ENCODE results near the gene FPGS.

The FPGS gene

DNA sequence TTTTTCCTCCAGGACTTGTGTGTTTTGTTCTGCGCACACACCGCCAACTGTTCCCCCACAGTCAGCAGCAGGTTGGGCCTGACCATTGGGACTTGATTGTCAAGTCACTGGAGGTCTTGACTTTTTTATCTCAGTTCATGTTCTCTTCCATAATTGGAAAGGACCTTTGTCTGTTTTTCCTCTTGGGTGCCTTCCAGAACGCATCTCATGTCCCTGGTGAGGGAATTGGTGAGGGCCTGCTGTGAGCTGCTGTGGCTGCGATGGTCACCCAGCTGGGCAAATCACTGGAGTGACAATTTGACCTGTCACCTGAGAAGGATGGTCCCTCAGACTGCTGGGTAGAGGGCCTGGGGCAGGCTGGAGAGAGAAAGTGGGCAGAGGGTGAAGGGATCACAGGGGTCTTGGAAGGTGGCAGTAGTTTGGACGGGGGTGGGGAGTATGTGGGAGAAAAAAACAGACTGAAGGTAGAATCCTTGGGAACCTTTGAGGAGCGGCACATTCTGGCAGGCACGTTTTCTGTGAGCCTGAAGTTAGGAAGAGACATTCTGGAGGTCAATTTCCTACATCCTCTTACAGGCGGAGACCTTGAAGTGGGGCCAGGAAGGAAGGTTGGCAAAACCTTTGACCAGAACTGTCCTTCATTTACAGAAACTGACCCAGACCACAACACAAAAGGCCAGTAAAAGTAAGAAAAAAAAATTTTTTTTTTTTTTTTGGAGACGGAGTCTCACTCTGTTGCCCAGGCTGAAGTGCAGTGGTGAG, 12.4 kb upstream of the FPGS start:
- DNase-seq: no peak

DNA sequence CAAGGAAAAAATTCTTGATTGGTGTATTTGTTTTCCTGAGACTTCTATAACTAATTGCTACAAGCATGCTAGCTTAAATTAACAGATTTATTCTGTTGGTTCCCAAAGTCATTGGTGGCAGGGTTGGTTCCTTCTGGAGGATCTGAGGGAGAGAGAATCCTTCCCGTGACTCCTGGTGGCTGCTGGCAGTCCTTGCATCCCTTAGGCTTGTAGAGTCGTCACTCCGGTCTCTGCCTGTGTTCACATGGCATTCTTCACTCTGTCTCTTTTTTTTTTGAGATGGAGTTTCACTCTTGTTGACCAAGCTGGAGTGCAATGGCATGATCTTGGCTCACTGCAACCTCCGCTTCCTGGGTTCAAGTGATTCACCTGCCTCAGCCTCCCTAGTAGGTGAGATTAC, 11.6 kb upstream of the FPGS start:
- DNase-seq: no peak

DNA sequence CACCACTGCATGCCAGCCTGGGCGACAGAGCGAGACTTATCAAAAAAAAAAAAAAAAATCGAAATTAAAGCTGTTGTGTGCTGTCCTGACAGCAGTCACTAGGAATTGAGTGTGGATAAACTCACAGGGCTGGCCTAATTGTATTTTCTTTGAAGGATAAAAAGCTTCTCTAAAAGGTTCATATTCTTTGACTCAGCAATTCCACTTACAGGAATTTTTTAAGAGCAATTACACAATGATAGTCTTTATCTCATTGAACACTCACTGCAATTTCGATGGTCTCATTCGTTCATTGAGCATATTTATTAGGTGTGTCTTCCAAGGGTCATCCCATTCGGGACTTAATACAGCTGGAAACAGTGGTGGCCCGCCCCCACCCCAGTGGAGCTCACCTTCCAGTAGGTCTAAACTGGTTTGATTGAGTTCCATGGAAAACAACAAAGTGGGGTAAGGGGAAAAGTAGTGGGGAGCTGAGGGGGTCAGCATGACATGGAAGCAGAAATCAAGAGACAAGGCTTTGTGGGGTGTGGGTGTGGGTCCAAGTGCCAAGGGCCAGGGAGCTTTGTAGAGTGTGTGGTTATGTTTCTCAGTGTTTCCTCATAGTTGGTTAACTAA, 10.2 kb upstream of the FPGS start:
- no peak for DNase-seq

- DNase-seq: no peak
Measured at GRCh38 chr9:127793093-127793708, 9.5 kb upstream of the FPGS start.

DNA sequence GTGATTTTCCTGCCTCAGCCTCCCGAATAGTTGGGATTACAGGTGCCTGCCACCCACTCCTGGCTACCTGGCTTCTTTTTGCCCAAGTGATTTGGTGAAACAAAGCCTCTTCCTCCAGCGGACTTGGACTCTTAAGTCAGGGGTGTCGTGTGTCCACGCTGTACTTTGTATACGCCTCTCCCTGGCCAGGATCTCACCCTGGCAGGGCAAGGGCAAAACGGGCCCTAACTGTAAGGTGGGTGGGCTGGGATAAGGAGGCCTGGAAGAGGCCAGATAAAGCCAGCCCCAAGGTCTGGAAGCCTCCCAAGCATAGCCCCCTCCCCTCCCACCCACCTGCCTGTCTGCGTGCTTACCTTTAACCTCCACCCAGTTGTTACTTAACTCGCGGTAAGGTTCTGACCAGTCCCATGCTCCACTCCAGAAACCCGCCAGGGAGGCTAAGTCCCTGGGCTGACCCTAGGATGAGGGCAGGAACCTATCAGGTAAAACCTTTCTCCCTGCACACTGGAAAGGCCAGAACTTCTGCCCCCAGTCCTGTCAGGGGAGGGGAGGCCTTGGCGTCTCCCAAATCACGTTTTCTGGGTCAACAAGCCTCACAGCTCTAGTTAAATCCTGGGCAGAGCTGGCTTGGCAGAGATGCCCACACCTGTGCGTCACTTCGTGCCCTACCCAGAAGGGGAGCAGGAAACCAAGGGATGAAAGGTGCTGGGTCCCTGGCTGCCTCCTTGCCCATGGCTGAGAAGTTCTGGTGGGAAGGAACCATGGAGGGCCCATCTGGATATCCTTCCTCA, 8.5 kb upstream of the FPGS start:
- no peak for DNase-seq

DNA sequence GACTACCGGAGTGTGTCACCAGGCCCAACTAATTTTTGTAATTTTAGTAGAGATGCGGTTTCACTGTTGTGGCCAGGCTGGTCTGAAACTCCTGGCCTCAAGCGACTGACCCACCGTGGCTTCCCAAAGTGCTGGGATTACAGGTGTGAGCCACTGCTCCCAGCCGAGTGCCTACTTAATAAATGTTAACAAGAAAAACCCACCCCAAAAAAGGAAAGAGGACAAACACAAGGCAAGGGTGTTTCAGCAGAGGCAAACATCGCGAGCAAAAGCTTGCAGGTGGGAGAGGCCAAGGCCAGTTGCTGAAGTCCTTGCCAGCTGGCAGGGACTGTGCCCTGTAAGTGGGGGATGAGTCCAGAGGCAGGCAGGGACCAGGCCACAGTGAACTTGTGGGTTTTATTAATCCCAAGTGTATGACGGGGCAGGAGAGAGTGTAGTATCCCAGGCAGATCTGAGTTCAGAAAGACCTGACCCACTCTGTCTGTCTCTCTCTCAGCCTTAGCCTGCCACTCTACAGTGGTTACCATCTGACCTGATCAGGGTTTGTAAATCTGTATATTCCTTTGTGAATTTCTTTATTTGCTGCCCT, 6.4 kb upstream of the FPGS start:
- DNase-seq: no peak

DNA sequence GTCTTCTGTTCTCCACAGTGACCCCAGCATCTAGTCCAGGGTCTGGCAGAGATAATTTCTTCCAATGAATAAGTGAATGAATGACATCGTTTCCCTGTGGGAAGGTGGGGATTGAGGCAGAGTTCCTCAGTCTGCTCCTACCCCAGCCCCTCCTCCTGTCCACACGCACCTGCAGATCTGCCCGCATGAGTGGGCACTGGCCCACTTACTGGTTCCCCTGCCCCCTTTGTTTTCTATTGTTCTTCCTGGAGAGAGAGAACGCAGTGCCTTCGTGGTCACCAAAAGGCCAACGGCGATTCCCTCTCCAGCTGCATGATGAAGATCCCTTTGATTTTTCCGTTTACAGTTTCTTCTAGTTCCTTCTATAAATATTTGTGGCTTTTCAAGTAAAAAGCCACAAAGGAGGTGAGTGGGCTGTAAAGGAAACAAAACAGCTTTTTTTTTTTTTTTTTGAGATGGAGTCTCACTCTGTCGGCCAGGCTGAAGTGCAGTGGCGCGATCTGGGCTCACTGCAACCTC, 5.8 kb upstream of the FPGS start:
- DNase-seq: no peak

DNA sequence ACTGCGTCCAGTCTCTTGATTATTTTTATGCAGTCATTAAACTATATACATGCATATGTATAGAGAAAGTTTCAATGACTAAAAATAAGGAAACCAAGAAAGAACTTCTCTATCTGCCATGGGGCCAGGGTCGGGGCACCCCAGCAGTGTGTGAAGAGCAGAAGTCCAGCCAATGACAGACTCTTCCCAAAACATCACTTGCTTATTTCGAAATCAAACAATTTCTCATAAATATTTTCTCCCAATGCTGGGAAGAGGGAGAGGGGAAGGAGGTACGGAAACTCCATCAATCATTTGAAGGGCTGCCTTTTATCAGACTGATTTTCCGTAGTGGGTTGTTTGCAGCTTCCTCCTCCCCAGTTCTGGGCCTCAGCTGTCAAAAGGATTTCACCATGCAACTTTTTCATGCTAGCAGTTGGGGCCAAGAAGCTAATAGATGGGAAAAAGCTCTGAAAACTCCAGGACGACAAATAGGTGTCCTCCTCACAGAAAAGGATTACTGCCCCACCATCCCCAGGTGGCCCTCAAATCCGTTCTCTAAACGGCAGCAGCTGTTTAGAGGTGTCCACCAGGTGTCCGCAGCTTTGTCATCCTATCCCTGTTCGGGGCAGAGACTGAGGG, 617 bp upstream of the FPGS start:
- DNase-seq: no peak

- no peak for DNase-seq
Measured at GRCh38 chr9:127803507-127804352, 1.0 kb downstream of the FPGS start.

DNA sequence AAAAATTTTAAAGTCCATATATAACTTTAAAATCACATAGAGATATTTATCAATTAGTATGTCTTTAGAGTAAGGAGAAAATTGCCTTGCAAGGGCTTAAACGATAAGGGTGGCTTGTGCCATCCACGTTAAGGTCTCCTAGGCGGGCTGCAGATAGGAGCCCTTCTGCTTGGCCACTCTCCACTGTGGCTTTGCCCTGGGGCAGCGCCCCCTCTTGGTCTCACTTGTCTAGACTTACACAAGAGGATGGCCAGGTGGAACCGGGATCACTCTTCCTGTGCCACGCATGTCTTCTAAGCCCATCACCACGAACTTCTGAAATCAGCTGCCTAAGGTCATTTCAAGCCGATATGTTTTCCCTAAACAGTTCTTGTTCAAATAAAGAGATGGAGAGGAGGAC, 2.9 kb downstream of the FPGS start:
- no peak for DNase-seq

DNA sequence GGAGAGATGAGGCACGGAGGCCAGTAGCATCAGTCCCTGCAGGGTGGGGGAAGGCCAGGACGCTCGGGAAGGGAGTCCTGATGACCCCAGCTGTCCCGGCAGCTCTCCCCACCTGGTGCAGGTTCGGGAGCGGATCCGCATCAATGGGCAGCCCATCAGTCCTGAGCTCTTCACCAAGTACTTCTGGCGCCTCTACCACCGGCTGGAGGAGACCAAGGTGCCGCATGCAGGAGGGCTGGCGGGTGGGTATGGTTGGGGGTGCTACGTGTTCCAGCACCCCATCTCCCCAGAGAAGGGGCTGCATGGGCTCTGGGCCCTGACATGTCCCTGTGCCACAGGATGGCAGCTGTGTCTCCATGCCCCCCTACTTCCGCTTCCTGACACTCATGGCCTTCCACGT, 4.2 kb downstream of the FPGS start:
- no peak for DNase-seq

GRCh38 chr9:127808347-127809001, 5.8 kb downstream of the FPGS start:
- DNase-seq: no peak

DNA sequence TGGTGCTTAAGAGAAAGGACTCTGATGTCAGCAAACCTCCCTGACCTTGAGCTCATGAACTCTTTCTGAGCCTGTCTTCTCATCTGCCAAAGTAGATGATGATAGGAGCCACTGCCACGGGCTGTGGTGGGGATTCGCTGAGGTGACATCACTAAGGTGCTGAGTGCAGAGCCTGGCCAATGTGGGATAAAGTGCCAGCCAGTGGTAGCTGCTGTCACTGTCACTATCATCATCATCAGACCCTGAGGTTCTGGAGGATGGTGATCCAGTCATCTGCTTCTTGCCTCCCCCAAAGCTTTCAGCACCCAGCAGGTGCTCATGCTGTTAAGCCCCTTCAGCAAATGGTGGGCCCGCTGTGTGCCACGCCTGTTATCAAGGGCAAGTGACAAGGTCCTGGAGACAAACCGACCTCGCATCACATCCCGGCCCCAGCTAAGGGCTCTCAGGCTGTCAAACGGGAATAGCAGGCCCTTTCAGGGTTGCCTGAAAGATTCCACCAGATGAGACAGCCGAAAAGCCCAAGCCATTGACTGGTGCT, 6.4 kb downstream of the FPGS start:
- DNase-seq: no peak

GRCh38 chr9:127809540-127810377, 7.1 kb downstream of the FPGS start:
- DNase-seq: no peak

GRCh38 chr9:127810378-127811187, 7.9 kb downstream of the FPGS start:
- no peak for DNase-seq

DNA sequence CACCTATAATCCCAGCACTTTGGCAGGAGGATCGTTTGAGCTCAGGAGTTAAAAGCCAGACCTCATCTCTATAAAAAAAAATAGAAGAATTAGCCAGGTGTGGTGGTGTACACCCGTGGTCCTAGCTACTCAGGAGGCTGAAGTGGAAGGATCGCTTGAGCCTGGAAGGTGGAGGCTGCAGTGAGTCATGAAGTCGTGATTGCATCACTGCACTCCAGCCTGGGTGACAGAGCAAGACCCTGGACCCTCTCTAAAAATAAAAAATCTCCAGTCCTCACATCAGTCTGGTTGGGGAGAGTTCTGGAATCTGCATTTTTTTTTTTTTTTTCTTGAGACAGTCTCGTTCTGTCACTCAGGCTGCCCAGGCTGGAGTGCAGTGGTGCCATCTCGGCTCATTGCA, 9.3 kb downstream of the FPGS start:
- DNase-seq: no peak

- DNase-seq: no peak
Measured at GRCh38 chr9:127812936-127813675, 10.4 kb downstream of the FPGS start.

- DNase-seq: no peak
Measured at GRCh38 chr9:127813686-127814226, 11.1 kb downstream of the FPGS start.

All from NCI-H1105 treated with DMSO at 0.1 percent for 48 hours (cell line).